Measurements from ENCODE around the gene MET. TPM values are rescaled to one million over a fixed set of nuclear protein-coding genes. Genes with fewer than 3 reads are reported as not detected.

Gene MET
- total and polyA plus RNA-seq, 2 of the 8 experiments (the other 6 are each of a cell fraction or from before 2014, with no cell fraction given), result 3.5 to 12.9 TPM

- no peak for DNase-seq (ENCODE audit: low read depth in 1 of 2, low spot score in 2 of 2)
- no peaks in the 10 kb centered on the region for H3K36me3 ChIP-seq (ENCODE audit: control insufficient read depth in 2 of 4, insufficient read depth in 4 of 4, low read length in 3 of 4)
- H3K27ac ChIP-seq (ENCODE audit: low read depth, low read length), result no peak overlapping the region
- no peak overlapping the region for H2AK5ac ChIP-seq (ENCODE audit: low read depth, low read length)
- H3K56ac ChIP-seq (replicated peaks; ENCODE audit: insufficient read length, low read depth, low read length), result no peak overlapping the region
- no peak for TF ChIP-seq GABPA (IDR thresholded peaks at IDR 0.05; ENCODE audit: borderline replicate concordance, insufficient read depth, low read length)
- no peak for TF ChIP-seq CEBPB (IDR thresholded peaks at IDR 0.05; ENCODE audit: low read depth, low read length)
- TF ChIP-seq PHF8 (conservative IDR thresholded peaks at IDR 0.05; ENCODE audit: low read depth, low read length), result no peak
- TF ChIP-seq POLR2A (IDR thresholded peaks at IDR 0.05; ENCODE audit: control extremely low read depth in 1 of 2, low read depth in 2 of 2, low read length in 2 of 2), result no peak
- TF ChIP-seq RBBP5 (IDR thresholded peaks at IDR 0.05; ENCODE audit: borderline replicate concordance, low read depth, low read length), result no peak
- no peak for TF ChIP-seq KDM1A (IDR thresholded peaks at IDR 0.05; ENCODE audit: borderline replicate concordance, low read length)
- no peak for TF ChIP-seq SRF (IDR thresholded peaks at IDR 0.05; ENCODE audit: low read depth, low read length)
- no peak overlapping the region for H3K9ac ChIP-seq (replicated peaks in 1 of 4; ENCODE audit: extremely low read depth in 1 of 4, low read depth in 3 of 4, low read length in 3 of 4)
- H3K9me3 ChIP-seq (ENCODE audit: insufficient read depth in 2 of 2, low read depth in 1 of 2, low read length in 1 of 2), result no peaks in the 10 kb centered on the region
- no peaks in the 10 kb centered on the region for H3K23me2 ChIP-seq (ENCODE audit: low read depth, low read length)
- no peak for FAIRE-seq
- no peak overlapping the region for H3K4me2 ChIP-seq (ENCODE audit: insufficient read depth in 1 of 2, low read depth in 2 of 2, low read length in 2 of 2)
- no peaks in the 10 kb centered on the region for H3K27me3 ChIP-seq (replicated peaks in 1 of 4; ENCODE audit: control insufficient read depth in 3 of 4, extremely low read depth in 1 of 4, insufficient read depth in 3 of 4, low read length in 3 of 4)
- no peak overlapping the region for H2BK12ac ChIP-seq (ENCODE audit: low read depth, low read length)
- ChIA-PET POLR2A (ENCODE audit: partially characterized antibody) (no interaction called here), CTCF (ENCODE audit: partially characterized antibody) (interaction anchor here (1.0 kb wide), 1 partner anchor 41 kb away, joined by 4 read pairs; no protein-coding TSS in a partner anchor)
- no peak overlapping the region for H2BK120ac ChIP-seq (replicated peaks; ENCODE audit: low read depth, low read length)
- no peak overlapping the region for H2BK5ac ChIP-seq (ENCODE audit: low read depth, low read length)
- no peak overlapping the region for H3K18ac ChIP-seq (ENCODE audit: extremely low read depth, low read length)
- no peak overlapping the region for H3K23ac ChIP-seq (ENCODE audit: insufficient read length)
- no peak overlapping the region for H4K5ac ChIP-seq (ENCODE audit: insufficient read length, low read depth, low read length)
- H4K20me1 ChIP-seq (replicated peaks in 1 of 2; ENCODE audit: control insufficient read depth in 1 of 2, insufficient read depth in 2 of 2, low read length in 2 of 2), result no peaks in the 10 kb centered on the region
- H3K4me1 ChIP-seq (replicated peaks in 1 of 4; ENCODE audit: control insufficient read depth in 3 of 4, insufficient read depth in 4 of 4, low read length in 3 of 4), result peaks cover 0 to 6% (median 2%) of the 10 kb centered on the region in 4 experiments; a peak in 2 of 7 replicates
- WGBS, 2 experiments (ENCODE audit: extremely low coverage in 1 of 2, insufficient coverage in 1 of 2, insufficient read length in 1 of 2, insufficient replicate concordance in 2 of 2, low coverage in 1 of 2, low lambda C conversion rate in 2 of 2, missing lambda C conversion rate in 1 of 2), result 95% methylated on average over 1 of the region's 1 CpG; no CpG with 5 or more reads in 1 of the 2 experiments
- H3K4ac ChIP-seq (replicated peaks; ENCODE audit: insufficient read length, low read depth, low read length), result no peak overlapping the region
- H2AFZ ChIP-seq (ENCODE audit: low read length), result no peak overlapping the region
- no peaks in the 10 kb centered on the region for H3K79me2 ChIP-seq (ENCODE audit: control insufficient read depth in 1 of 2, insufficient read depth in 2 of 2, low read length in 2 of 2)
- H4K91ac ChIP-seq (replicated peaks; ENCODE audit: insufficient read length, low read length), result no peak overlapping the region
- H4K8ac ChIP-seq (ENCODE audit: extremely low read depth, insufficient read depth, low read length), result no peak overlapping the region
- H3K79me1 ChIP-seq (ENCODE audit: low read depth, low read length), result no peaks in the 10 kb centered on the region
- H3K14ac ChIP-seq (ENCODE audit: insufficient read length), result no peak overlapping the region
- H2BK15ac ChIP-seq (ENCODE audit: low read length), result no peak overlapping the region
- no peak overlapping the region for H2BK20ac ChIP-seq (ENCODE audit: low read length)
- no peak overlapping the region for H3K4me3 ChIP-seq (ENCODE audit: extremely low read depth in 1 of 4, insufficient read depth in 2 of 4, low read depth in 3 of 4, low read length in 4 of 4)
Observed at GRCh38 chr7:116740231-116740630, 68.2 kb downstream of the MET start.
